Measurements from ENCODE around the gene UBE2D4. TPM values are rescaled to one million over a fixed set of nuclear protein-coding genes. Genes with fewer than 3 reads are reported as not detected.
A peak's percentile ranks its signal among the peaks of the same experiment; 100 is the strongest.

Gene UBE2D4
- total RNA-seq, 1 donor from 2014 or later, result 13.9 TPM

- peaks cover 60% of the 10 kb centered on the region for H3K79me2 ChIP-seq (ENCODE audit: insufficient read depth, low read length)
- FAIRE-seq, result no peak
- no peaks in the 10 kb centered on the region for H3K27me3 Mint-ChIP-seq (ENCODE audit: low read depth, unreplicated experiment)
These were observed 20.9 kb upstream of the UBE2D4 start for GRCh38 chr7:43905209-43905946.

GRCh38 chr7:43905956-43906330, 20.3 kb upstream of the UBE2D4 start:
- Histone ChIP-seq H3K4me3 (ENCODE audit: insufficient read depth, low read depth, low read length) (peak overlapping the region; percentile 71), H3K27me3 (ENCODE audit: insufficient read depth, low read length) (no peaks in the 10 kb centered on the region), H4K20me1 (ENCODE audit: insufficient read depth, low read length) (peaks cover 43% of the 10 kb centered on the region), H3K9ac (ENCODE audit: low read length) (peak overlapping the region; percentile 89), H3K27ac (ENCODE audit: low read depth, low read length) (peak overlapping the region; percentile 69), H3K4me2 (ENCODE audit: low read length) (peak overlapping the region; percentile 85), H3K4me1 (ENCODE audit: insufficient read depth, low read length) (peaks cover 13% of the 10 kb centered on the region), H3K36me3 (ENCODE audit: insufficient read depth, low read length) (no peaks in the 10 kb centered on the region), H3K79me2 (ENCODE audit: insufficient read depth, low read length) (peaks cover 54% of the 10 kb centered on the region), H2AFZ (ENCODE audit: low read depth, low read length) (peak overlapping the region; percentile 64), H3K9me3 (ENCODE audit: insufficient read depth, low read depth, low read length) (no peaks in the 10 kb centered on the region)
- H3K4me3 Mint-ChIP-seq (ENCODE audit: unreplicated experiment), result peak overlapping the region; percentile 97
- no peaks in the 10 kb centered on the region for H3K27me3 Mint-ChIP-seq (ENCODE audit: low read depth, unreplicated experiment)
- no peak for FAIRE-seq
- no peaks in the 10 kb centered on the region for H3K9me3 Mint-ChIP-seq (ENCODE audit: unreplicated experiment)
- H3K36me3 Mint-ChIP-seq (ENCODE audit: low read depth, unreplicated experiment), result peaks cover 2% of the 10 kb centered on the region
- peak; percentile 41 for DNase-seq (ENCODE audit: low read depth)
- no peaks in the 10 kb centered on the region for H3K4me1 Mint-ChIP-seq (ENCODE audit: low read depth, unreplicated experiment)
- peak overlapping the region; percentile 89 for H3K27ac Mint-ChIP-seq (ENCODE audit: unreplicated experiment)
- TF ChIP-seq EZH2 (IDR thresholded peaks at IDR 0.05; ENCODE audit: insufficient read depth, low read length), result no peak
- no peak for TF ChIP-seq CTCF (IDR thresholded peaks at IDR 0.05; ENCODE audit: insufficient read depth, low read depth, low read length)

More at GRCh38 chr7:43905209-43905946, 20.9 kb upstream of the UBE2D4 start:
- H3K9ac ChIP-seq (ENCODE audit: low read length), result peak overlapping the region; percentile 89
- peak overlapping the region; percentile 97 for H3K4me3 Mint-ChIP-seq (ENCODE audit: unreplicated experiment)
- TF ChIP-seq EZH2 (IDR thresholded peaks at IDR 0.05; ENCODE audit: insufficient read depth, low read length) (no peak), CTCF (IDR thresholded peaks at IDR 0.05; ENCODE audit: insufficient read depth, low read depth, low read length) (no peak)
- H3K27ac ChIP-seq (ENCODE audit: low read depth, low read length), result peak overlapping the region; percentile 69
- DNase-seq (ENCODE audit: low read depth), result no peak
- H4K20me1 ChIP-seq (ENCODE audit: insufficient read depth, low read length), result peaks cover 47% of the 10 kb centered on the region
- no peaks in the 10 kb centered on the region for H3K4me1 Mint-ChIP-seq (ENCODE audit: low read depth, unreplicated experiment)
- peaks cover 13% of the 10 kb centered on the region for H3K4me1 ChIP-seq (ENCODE audit: insufficient read depth, low read length)
- H3K36me3 ChIP-seq (ENCODE audit: insufficient read depth, low read length), result no peaks in the 10 kb centered on the region
- peaks cover 2% of the 10 kb centered on the region for H3K36me3 Mint-ChIP-seq (ENCODE audit: low read depth, unreplicated experiment)
- H3K4me3 ChIP-seq (ENCODE audit: insufficient read depth, low read depth, low read length), result peak overlapping the region; percentile 71
- peak overlapping the region; percentile 89 for H3K27ac Mint-ChIP-seq (ENCODE audit: unreplicated experiment)
- no peaks in the 10 kb centered on the region for H3K9me3 Mint-ChIP-seq (ENCODE audit: unreplicated experiment)
- peak overlapping the region; percentile 64 for H2AFZ ChIP-seq (ENCODE audit: low read depth, low read length)
- peak overlapping the region; percentile 85 for H3K4me2 ChIP-seq (ENCODE audit: low read length)
- H3K27me3 ChIP-seq (ENCODE audit: insufficient read depth, low read length), result no peaks in the 10 kb centered on the region
- no peaks in the 10 kb centered on the region for H3K9me3 ChIP-seq (ENCODE audit: insufficient read depth, low read depth, low read length)
